Stimulated activated CD4-positive, alpha-beta T cell treated with anti-CD3 and anti-CD28 coated beads, Interleukin-2, amount 100 ng/mL, for 48 hours (primary cell): ENCODE measurements around the gene FNBP1.

Experiments used
- DNase-seq, 2 donors: peaks; one replicate each; pipeline ENCODE4 v3.0.0-alpha.2; 2020

FNBP1 gene

GRCh38 chr9:130042885-130043653 is at the start of gene FNBP1:
TSS of gene FNBP1 (minus strand) at chr9:130043189. CDS start at chr9:130042975, 214 bp downstream.
- DNase-seq, result peak; percentile 76 to 77

- no peak for DNase-seq
Observed at GRCh38 chr9:130090915-130091314, 47.9 kb upstream of the FNBP1 start.

GRCh38 chr9:130089141-130089540 is 46.2 kb upstream of the FNBP1 start:
- DNase-seq, result no peak

- DNase-seq, result no peak
Observed at GRCh38 chr9:130088051-130088450, 45.1 kb upstream of the FNBP1 start.

- DNase-seq, result no peak
Observed at GRCh38 chr9:130084337-130084736, 41.3 kb upstream of the FNBP1 start.

GRCh38 chr9:130078547-130078946 is 35.6 kb upstream of the FNBP1 start:
- no peak for DNase-seq

GRCh38 chr9:130073373-130073772 is 30.4 kb upstream of the FNBP1 start:
- no peak for DNase-seq

GRCh38 chr9:130072515-130073235 is 29.7 kb upstream of the FNBP1 start:
- DNase-seq, result no peak

- DNase-seq, result no peak
Observed at GRCh38 chr9:130069048-130069447, 26.1 kb upstream of the FNBP1 start.

GRCh38 chr9:130064621-130065020 is 21.6 kb upstream of the FNBP1 start:
- DNase-seq, result no peak

GRCh38 chr9:130062750-130063149 is 19.8 kb upstream of the FNBP1 start:
- no peak for DNase-seq

GRCh38 chr9:130060296-130060695 is 17.3 kb upstream of the FNBP1 start:
- no peak for DNase-seq

- DNase-seq, result no peak
Observed at GRCh38 chr9:130058887-130059286, 15.9 kb upstream of the FNBP1 start.

- DNase-seq, result no peak
Observed at GRCh38 chr9:130058154-130058553, 15.2 kb upstream of the FNBP1 start.

GRCh38 chr9:130054820-130055219 is 11.8 kb upstream of the FNBP1 start:
- no peak for DNase-seq

GRCh38 chr9:130054325-130054786 is 11.4 kb upstream of the FNBP1 start:
- no peak for DNase-seq

GRCh38 chr9:130053504-130054324 is 10.7 kb upstream of the FNBP1 start, which contains the start of gene GPR107:
TSS of gene GPR107 (plus strand) at chr9:130053906. CDS start at chr9:130053933, 27 bp downstream.
- peak; percentile 74 to 81 for DNase-seq

GRCh38 chr9:130053109-130053503 is 10.1 kb upstream of the FNBP1 start:
- DNase-seq, result no peak

GRCh38 chr9:130051855-130052254 is 8.9 kb upstream of the FNBP1 start:
- no peak for DNase-seq

GRCh38 chr9:130050462-130050861 is 7.5 kb upstream of the FNBP1 start:
- DNase-seq, result no peak

- DNase-seq, result no peak
Observed at GRCh38 chr9:130049431-130050210, 6.6 kb upstream of the FNBP1 start.

GRCh38 chr9:130045725-130046450 is 2.9 kb upstream of the FNBP1 start:
- DNase-seq, result no peak
